SH-SY5Y (cell line): ENCODE measurements around the gene SDK1.

Experiments
- GATA2 ChIP-seq: IDR thresholded peaks from 2 replicates; pipeline ENCODE4 v1.6.1; 2011; ENCODE audit warnings: mild to moderate bottlenecking, low read depth, low read length
- GATA3 ChIP-seq: IDR thresholded peaks from 2 replicates; pipeline ENCODE4 v1.6.1; 2011; ENCODE audit warnings: low read depth, mild to moderate bottlenecking, low read length, moderate library complexity

- TF ChIP-seq GATA2 (no peak), GATA3 (no peak)
These were observed 546.3 kb downstream of the SDK1 start for GRCh38 chr7:3847336-3847735.
